Stimulated activated naive B cell treated with anti-CD40 and anti-IgM and Interleukin-4, amounts not matched to agents 10 μg/mL and 1 μg/mL and 100 μg/mL, for 72 hours (primary cell): ENCODE measurements around the gene TMEM163.

Experiments used
- ATAC-seq, 2 donors: fragments of 150-1000 bp; cut with Tn5 transposase; replicated peaks; 2 replicates each; pipeline ENCODE4 v1.10.0; 2021; ENCODE audit warnings: moderate library complexity in 1 of 2
- DNase-seq: peaks from one replicate; pipeline ENCODE4 v3.0.0; 2021
- H3K27ac Mint-ChIP-seq: one replicate; pipeline ENCODE4 v1.8.0; 2022; ENCODE audit warnings: mild to moderate bottlenecking, mixed read lengths
- H3K27me3 Mint-ChIP-seq, 2 donors: one replicate each; pipeline ENCODE4 v1.8.0; 2022; ENCODE audit warnings: mixed read lengths in 2 of 2
- H3K36me3 Mint-ChIP-seq, 2 donors: one replicate each; pipeline ENCODE4 v1.8.0; 2022; ENCODE audit warnings: mixed read lengths in 2 of 2, mild to moderate bottlenecking in 1 of 2
- H3K4me1 Mint-ChIP-seq, 2 donors: one replicate each; pipeline ENCODE4 v1.8.0; 2022; ENCODE audit warnings: mixed read lengths in 2 of 2, mild to moderate bottlenecking in 1 of 2
- H3K4me3 Mint-ChIP-seq, 2 donors: one replicate each; pipeline ENCODE4 v1.8.0; 2022; ENCODE audit warnings: mild to moderate bottlenecking in 2 of 2, mixed read lengths in 2 of 2, moderate library complexity in 1 of 2
- H3K9me3 Mint-ChIP-seq, 2 donors: one replicate each; pipeline ENCODE4 v1.8.0; 2022; ENCODE audit warnings: mixed read lengths in 2 of 2, mild to moderate bottlenecking in 1 of 2

The TMEM163 gene

DNA sequence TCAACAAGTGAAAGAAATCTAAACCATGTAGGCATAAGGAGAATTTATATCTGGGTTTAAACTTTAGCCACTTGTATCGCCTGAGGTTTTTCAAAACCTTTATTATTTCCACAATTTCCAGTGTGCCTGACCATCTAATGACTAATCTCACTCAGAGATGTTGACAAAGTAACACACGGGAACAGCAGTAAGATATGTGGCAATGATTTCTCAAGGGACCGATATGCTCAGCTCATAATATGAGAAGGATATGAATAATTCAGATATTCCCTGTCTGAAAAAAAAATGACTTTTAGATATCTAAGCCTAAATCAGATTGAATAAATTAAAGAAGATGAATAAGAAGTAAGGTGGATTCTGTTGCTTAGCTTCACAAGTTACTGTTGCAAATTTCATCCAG is 43.5 kb downstream of the TMEM163 start:
- ATAC-seq: no peak
- no peak overlapping the region for H3K4me3 Mint-ChIP-seq
- no peak overlapping the region for H3K27ac Mint-ChIP-seq
- H3K9me3 Mint-ChIP-seq: peaks cover 0 to 1% of the 10 kb centered on the region in 2 donors
- H3K4me1 Mint-ChIP-seq: peaks cover 30 to 34% of the 10 kb centered on the region in 2 donors
- H3K36me3 Mint-ChIP-seq: no peaks in the 10 kb centered on the region
- no peak for DNase-seq
- peaks cover 0 to 5% of the 10 kb centered on the region in 2 donors for H3K27me3 Mint-ChIP-seq

DNA sequence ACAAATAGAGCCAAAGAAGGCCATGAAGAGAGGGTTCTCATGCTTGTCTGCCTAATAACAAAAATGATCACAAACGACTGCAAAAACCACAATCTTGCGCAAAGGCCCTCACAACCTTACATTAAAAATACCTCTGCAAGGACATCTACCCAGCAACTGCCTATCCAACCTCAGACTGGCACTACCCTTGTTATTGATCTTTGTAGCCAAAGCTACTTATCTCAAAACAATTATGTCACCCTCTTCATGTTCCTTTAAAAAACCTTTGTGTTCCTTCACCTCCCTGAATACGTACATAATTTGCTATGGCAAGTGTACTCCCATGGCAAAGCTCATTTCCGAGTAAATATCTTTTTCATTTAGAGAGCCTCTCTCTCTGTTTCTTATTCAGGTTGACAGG is 44.1 kb downstream of the TMEM163 start:
- peaks cover 0 to 6% of the 10 kb centered on the region in 2 donors for H3K27me3 Mint-ChIP-seq
- H3K9me3 Mint-ChIP-seq: peaks cover 0 to 1% of the 10 kb centered on the region in 2 donors
- H3K36me3 Mint-ChIP-seq: no peaks in the 10 kb centered on the region
- DNase-seq (no peak), ATAC-seq (no peak)
- H3K4me3 Mint-ChIP-seq: no peak overlapping the region
- peaks cover 31 to 37% of the 10 kb centered on the region in 2 donors for H3K4me1 Mint-ChIP-seq
- no peak overlapping the region for H3K27ac Mint-ChIP-seq

DNA sequence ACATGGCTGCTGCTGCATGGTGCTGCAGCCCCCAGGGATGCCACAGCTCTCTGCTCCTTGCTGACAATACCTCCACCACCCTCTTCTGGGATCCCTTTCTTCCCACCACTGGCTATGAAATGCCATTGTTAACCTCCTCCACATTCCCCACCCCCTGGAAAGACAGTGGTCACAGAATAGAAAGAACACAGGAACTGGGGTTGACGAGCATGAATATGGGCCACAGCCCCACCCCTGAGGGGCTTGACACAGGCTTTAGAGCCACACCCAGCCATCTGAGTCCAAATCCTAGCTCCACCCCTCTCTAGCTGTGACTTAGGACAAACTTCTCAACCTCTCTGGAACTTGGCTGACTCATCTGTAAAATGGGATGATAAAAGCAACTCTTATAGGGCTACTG is 47.3 kb downstream of the TMEM163 start:
- Mint-ChIP-seq H3K9me3 (peaks cover 0 to 1% of the 10 kb centered on the region in 2 donors), H3K4me1 (peaks cover 22 to 30% of the 10 kb centered on the region in 2 donors), H3K27me3 (peaks cover 5 to 14% of the 10 kb centered on the region in 2 donors), H3K27ac (no peak overlapping the region), H3K36me3 (no peaks in the 10 kb centered on the region), H3K4me3 (peak overlapping the region in 1 of 2 donors; percentile 47)
- DNase-seq (no peak), ATAC-seq (no peak)

DNA sequence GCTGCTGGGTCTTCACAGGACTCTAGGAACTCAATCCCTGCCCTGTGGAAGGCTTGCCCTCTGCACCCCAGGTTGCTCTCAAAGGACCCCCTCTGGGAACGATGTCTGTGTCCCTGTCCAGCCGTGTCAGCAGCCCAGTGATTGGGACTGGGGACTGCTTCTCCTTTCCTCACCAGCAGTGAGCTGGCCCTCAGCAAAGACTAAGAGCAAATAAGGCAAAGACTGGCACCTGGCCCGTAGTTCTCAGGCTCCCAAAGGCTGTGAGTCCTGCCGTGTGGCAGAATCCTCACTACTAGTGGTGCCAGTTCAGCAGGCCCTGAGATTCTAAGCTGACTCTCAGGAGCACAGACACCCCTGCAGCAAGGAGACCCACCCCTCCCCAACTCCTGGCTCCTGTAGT is 47.8 kb downstream of the TMEM163 start:
- Mint-ChIP-seq H3K36me3 (no peaks in the 10 kb centered on the region), H3K27me3 (peaks cover 5 to 20% of the 10 kb centered on the region in 2 donors), H3K4me1 (peaks cover 22 to 30% of the 10 kb centered on the region in 2 donors), H3K27ac (peak overlapping the region; percentile 76), H3K9me3 (peaks cover 0 to 1% of the 10 kb centered on the region in 2 donors), H3K4me3 (peak overlapping the region in 1 of 2 donors; percentile 28)
- peak; percentile 23 to 43 for ATAC-seq
- no peak for DNase-seq

DNA sequence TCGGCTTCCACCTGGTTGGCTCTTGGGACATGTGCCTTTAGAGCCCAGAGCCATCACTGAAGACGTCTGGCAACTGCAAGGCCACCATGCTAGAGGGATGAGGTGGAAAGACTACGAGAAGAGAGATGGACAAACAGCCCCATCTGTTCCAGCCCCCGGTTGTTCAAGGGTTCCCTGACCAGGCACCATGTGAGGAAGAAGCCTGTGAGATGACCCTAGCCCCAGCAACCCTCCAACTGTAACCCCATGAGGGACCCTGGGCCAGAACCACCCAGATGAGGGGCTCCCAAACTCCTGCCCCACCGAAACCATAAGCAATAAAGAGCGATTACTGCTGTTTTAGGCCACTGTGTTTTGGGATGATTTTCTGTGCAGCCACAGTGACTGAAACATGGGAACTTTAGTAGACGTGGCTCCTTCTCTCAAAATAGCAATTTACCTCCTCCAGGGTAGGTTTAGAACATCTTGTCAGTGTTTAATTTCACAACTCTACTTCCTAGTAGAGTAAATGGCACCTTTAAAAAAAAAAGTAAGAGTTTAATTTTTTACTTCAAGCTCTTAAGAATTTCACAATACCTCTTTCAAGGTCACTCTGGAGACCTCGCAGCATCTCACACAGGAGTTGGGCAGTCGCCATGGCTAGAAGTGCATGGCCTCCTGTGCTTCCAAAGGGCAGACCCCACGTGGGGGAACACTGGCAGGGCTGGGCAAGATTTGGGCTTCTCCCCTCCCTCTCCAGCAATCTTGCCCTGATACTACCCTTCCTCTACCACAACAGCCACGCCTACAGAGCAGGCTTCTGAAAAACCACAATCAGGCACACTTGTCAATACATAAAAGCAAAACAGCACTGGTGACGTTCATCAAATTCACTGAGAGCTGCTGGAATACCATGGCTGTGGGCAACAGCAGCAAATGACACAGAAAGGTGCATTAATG is 48.8 kb downstream of the TMEM163 start:
- H3K27me3 Mint-ChIP-seq: peaks cover 5 to 20% of the 10 kb centered on the region in 2 donors
- H3K4me1 Mint-ChIP-seq: peaks cover 22 to 30% of the 10 kb centered on the region in 2 donors
- peak; percentile 36 to 38 for ATAC-seq
- no peaks in the 10 kb centered on the region for H3K36me3 Mint-ChIP-seq
- no peak for DNase-seq
- H3K27ac Mint-ChIP-seq: no peak overlapping the region
- no peak overlapping the region for H3K4me3 Mint-ChIP-seq
- peaks cover 0 to 1% of the 10 kb centered on the region in 2 donors for H3K9me3 Mint-ChIP-seq

DNA sequence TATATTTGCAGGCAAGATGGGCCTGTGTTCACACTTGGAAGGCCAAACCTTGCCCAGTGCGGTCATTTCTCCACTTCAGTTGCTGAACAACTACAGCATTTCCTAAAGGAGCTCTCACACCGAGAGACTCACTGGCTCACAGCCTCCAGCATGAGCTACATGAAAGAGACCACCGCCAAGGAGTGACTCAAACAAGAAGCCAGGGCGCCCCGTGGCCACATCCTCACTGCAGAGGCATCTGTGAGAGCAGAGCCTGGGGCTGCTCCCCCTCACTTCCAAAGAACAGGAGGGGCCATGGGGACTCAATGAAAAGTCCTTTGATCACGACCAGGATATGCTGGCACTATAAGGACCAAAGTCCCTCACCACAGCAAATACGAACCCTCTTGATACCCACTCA is 50.0 kb downstream of the TMEM163 start:
- peaks cover 0 to 1% of the 10 kb centered on the region in 2 donors for H3K9me3 Mint-ChIP-seq
- H3K4me1 Mint-ChIP-seq: peaks cover 22 to 30% of the 10 kb centered on the region in 2 donors
- no peak for DNase-seq
- H3K4me3 Mint-ChIP-seq: no peak overlapping the region
- peak; percentile 45 to 64 for ATAC-seq
- H3K27me3 Mint-ChIP-seq: peaks cover 12 to 20% of the 10 kb centered on the region in 2 donors
- no peaks in the 10 kb centered on the region for H3K36me3 Mint-ChIP-seq
- H3K27ac Mint-ChIP-seq: no peak overlapping the region

DNA sequence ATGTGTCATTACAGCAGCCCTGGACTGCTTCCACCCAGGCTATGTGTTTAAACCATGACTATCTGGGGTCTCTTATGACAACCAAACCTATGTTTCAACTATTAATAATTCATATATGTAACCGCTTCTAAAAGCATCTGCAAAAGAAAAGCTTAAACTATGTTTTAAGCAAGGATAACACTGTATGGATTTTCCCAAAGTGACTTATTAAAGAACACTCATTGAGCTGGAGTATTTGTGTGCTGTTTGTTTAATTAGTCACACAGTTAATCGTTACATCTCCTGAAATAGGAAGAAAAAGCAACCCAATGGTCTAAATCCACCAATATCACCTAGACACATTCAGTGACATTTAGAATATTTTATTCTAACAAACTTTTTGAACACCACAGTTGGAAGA is 51.3 kb downstream of the TMEM163 start:
- Mint-ChIP-seq H3K27ac (no peak overlapping the region), H3K36me3 (no peaks in the 10 kb centered on the region), H3K27me3 (peaks cover 14 to 20% of the 10 kb centered on the region in 2 donors), H3K4me1 (peaks cover 20 to 30% of the 10 kb centered on the region in 2 donors), H3K4me3 (no peak overlapping the region), H3K9me3 (no peaks in the 10 kb centered on the region)
- ATAC-seq (no peak), DNase-seq (no peak)

DNA sequence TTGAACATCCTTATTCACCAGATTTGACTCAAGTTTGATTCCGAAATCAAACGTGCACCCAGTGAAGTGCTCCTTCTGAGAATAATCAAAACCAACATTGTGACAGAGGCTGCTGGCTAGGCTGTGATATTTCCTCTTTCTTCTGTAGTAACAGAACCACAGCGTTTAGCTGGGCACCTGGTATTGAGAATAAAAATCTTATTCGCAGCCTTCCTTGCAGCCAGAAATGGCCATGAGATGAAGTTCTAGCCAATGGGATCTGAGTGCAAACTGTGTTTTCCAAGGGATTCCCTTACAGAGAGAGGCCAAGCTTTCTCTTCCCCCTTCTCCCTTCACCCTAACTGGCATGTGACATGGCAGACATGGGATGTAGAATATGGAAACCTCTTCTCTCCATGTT is 51.7 kb downstream of the TMEM163 start:
- Mint-ChIP-seq H3K4me1 (peaks cover 19 to 30% of the 10 kb centered on the region in 2 donors), H3K27ac (no peak overlapping the region), H3K9me3 (no peaks in the 10 kb centered on the region), H3K36me3 (no peaks in the 10 kb centered on the region), H3K4me3 (no peak overlapping the region), H3K27me3 (peaks cover 14 to 20% of the 10 kb centered on the region in 2 donors)
- no peak for DNase-seq
- no peak for ATAC-seq

DNA sequence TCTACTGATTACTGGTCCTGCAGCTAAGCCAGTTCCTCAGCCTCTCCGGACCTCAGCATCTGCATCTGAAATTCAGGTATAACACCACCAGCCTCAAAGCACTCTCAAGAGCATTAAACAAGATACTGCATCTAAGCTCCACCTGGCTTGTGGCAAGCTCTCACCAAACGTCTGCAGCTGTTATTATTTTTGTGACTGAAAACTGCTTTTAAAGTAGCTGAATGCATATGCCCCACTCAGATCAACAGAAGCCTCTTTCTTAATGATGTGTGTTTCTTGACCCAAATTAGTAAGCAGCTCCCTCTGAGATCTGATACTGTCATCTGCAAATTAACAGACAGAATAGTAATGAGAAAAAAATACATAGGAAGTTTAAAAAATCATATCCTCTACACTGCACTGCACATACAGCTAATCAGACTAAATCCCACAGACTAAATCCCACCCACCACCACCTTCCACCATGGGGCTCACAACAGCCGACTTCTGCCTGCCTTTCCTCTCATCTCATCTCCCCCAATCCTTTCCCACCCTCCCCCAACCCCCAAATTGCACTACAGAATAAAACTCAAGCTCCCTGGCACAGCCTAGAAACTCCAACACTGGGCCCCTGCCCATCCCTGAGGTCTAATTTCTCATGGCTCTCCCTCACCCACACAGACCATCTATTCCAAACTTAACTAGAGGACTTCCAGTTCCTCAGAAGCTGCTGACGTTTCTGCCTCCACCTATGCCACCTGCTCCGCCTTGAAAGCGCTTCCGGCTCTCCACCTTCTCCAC is 52.9 kb downstream of the TMEM163 start:
- no peak for DNase-seq
- Mint-ChIP-seq H3K9me3 (no peaks in the 10 kb centered on the region), H3K27ac (no peak overlapping the region), H3K36me3 (no peaks in the 10 kb centered on the region), H3K4me3 (no peak overlapping the region), H3K27me3 (peaks cover 14 to 20% of the 10 kb centered on the region in 2 donors), H3K4me1 (peaks cover 11 to 21% of the 10 kb centered on the region in 2 donors)
- ATAC-seq: no peak

DNA sequence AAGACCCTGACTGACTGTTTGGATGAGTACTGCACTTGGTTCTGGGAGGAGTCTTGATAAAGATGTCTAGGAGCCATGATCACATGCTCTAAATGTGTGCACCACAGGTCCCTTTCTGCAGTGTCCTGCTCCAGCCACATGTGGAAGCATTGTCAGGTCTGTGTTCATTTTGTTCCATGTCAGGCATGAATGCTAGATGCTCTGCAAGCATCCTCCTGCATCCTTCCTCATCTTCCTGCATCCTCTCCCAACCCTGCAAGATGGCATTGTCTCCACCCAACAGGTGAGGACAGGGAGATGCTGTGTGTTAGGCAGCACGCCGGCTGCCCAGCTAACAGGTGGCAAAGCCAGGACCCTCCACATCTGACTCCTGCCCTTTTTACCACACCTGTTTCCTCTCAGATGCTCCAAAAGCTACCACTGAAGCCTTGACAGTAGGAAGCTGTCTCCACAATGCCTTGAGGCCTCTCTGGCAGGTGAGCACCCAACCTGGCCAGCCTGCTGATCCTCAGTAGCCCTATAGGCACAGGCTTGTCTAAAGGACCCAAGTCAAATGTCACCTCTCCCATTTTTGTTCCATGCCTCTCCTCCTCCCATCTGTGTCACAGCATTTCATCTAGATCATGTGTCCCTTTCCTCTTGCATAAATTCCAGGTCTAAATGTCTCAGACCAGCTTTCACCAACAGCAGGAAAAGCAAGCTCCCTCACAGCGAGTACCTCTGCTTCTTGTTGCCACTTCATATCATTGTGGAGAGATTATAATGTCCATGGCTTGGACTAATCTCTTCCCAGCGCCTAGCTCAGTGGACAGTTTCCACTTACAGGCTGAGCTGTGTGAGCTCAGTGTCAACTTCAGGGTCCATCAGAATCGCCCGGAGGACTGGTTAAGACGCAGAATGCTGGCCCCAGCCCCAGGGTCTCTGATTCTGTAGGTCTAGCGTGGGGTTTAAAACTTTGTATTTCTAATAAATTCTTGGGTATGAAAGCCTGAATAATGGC is 55.0 kb downstream of the TMEM163 start:
- Mint-ChIP-seq H3K36me3 (no peaks in the 10 kb centered on the region), H3K9me3 (no peaks in the 10 kb centered on the region), H3K27me3 (peaks cover 11 to 14% of the 10 kb centered on the region in 2 donors), H3K27ac (no peak overlapping the region), H3K4me3 (no peak overlapping the region), H3K4me1 (peaks cover 0 to 2% of the 10 kb centered on the region in 2 donors)
- ATAC-seq: no peak
- no peak for DNase-seq

DNA sequence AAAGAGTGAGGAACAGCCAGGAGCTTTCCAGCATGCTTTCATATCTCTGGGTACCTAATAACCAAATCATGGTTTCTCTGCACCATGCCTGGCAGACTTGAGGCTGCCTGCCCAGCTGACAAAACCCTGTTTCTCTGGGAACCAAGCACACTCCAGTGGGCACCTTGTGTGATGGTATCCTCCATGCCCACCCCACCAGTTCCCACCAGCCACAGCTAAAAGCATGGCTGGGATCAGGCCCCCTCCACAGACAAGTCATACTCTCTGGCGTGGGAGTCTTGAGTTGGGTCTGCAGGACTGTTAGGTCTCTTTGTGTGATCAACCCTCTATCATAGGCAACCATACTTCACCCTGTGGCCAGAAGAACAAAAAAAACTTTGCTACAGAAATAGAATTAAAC is 56.0 kb downstream of the TMEM163 start:
- peaks cover 11 to 14% of the 10 kb centered on the region in 2 donors for H3K27me3 Mint-ChIP-seq
- no peaks in the 10 kb centered on the region for H3K9me3 Mint-ChIP-seq
- no peak overlapping the region for H3K27ac Mint-ChIP-seq
- ATAC-seq (no peak), DNase-seq (no peak)
- H3K4me1 Mint-ChIP-seq: peaks cover 0 to 2% of the 10 kb centered on the region in 2 donors
- H3K4me3 Mint-ChIP-seq: no peak overlapping the region
- H3K36me3 Mint-ChIP-seq: no peaks in the 10 kb centered on the region

DNA sequence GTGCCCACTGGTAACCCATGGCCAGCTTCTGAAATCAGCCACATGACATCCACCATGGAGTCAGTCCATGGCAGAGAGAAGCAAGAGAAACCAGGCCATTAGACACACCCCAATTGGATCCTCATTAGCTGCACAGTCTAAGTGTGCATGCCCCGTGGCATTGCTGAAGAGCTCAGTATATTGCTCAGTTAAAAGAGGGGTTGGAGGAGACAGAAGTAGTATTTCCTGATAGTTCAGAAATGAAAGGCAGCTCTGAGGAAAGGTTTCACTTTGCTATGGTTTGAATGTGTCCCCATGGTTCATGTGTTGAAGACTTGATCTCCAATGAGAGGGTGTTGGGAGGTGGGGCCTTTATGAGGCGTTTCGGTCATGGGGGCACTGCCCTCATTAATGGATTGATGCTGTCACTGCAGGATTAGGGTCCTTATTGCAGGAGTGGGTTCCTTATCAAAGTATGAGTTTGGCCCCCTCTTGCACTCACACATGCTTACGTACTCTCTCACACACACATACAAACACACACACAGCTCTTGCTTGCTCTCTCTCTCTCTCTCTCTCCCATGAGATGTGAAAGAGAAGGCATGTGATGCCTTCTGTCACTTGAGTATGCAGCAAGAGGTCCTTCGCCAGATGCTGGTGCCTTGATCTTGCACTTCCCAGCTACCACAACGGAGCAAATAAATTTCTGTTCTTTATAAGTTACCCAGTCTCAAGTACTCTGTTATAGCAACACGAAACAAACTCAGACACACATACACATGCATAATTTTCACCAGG is 58.0 kb downstream of the TMEM163 start:
- no peaks in the 10 kb centered on the region for H3K4me1 Mint-ChIP-seq
- no peak overlapping the region for H3K4me3 Mint-ChIP-seq
- no peaks in the 10 kb centered on the region for H3K9me3 Mint-ChIP-seq
- H3K27me3 Mint-ChIP-seq: peaks cover 9 to 10% of the 10 kb centered on the region in 2 donors
- ATAC-seq (no peak), DNase-seq (no peak)
- no peak overlapping the region for H3K27ac Mint-ChIP-seq
- no peaks in the 10 kb centered on the region for H3K36me3 Mint-ChIP-seq

DNA sequence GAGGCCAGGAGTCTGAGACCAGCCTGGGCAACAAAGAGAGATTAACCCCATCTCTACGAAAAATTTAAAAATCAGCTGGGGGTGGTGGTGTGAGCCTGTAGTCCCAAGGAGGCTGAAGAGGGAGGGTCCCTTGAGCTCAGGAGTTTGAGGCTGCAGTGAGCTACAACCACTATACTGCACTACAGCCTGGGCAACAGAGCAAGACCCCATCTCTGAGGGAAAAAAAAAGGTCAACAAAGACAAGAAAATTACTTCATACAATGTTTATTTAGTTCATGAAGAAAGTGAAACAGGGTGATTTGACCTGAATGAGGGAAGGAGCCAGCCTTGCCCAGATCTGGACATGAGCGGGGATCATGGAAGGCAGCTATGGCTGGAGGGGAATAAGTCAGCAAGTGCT is 59.1 kb downstream of the TMEM163 start:
- no peaks in the 10 kb centered on the region for H3K36me3 Mint-ChIP-seq
- H3K27ac Mint-ChIP-seq: no peak overlapping the region
- no peaks in the 10 kb centered on the region for H3K4me1 Mint-ChIP-seq
- H3K4me3 Mint-ChIP-seq: no peak overlapping the region
- peaks cover 9 to 10% of the 10 kb centered on the region in 2 donors for H3K27me3 Mint-ChIP-seq
- DNase-seq: no peak
- no peaks in the 10 kb centered on the region for H3K9me3 Mint-ChIP-seq
- ATAC-seq: no peak
